Endodermal cell (in vitro differentiated cells): ENCODE measurements around the gene ADAMTS16. TPM values are rescaled to one million over a fixed set of nuclear protein-coding genes. Genes with fewer than 3 reads are reported as not detected.

ENCODE experiments used
- DNase-seq: peaks from one replicate; pipeline ENCODE4 v3.0.0-alpha.2; 2017
- H3K27ac ChIP-seq: 2 replicates; pipeline ENCODE4 v1.5.1; 2013; ENCODE audit warnings: mild to moderate bottlenecking, low read depth, low read length, moderate library complexity
- H3K27me3 ChIP-seq: 2 replicates; pipeline ENCODE4 v1.6.1; 2013; ENCODE audit warnings: mild to moderate bottlenecking, low read length, moderate library complexity; ENCODE audit not compliant: insufficient read depth, control insufficient read depth, poor library complexity, severe bottlenecking
- H3K36me3 ChIP-seq: 2 replicates; pipeline ENCODE4 v1.7.0; 2013; ENCODE audit warnings: mild to moderate bottlenecking, low read length, moderate library complexity; ENCODE audit not compliant: control insufficient read depth, insufficient read depth
- H3K4me1 ChIP-seq: one replicate; pipeline ENCODE4 v1.7.0; 2013; ENCODE audit warnings: low read length; ENCODE audit not compliant: control insufficient read depth, insufficient read depth
- H3K4me3 ChIP-seq: 2 replicates; pipeline ENCODE4 v1.5.1; 2013; ENCODE audit warnings: mild to moderate bottlenecking, low read length, moderate library complexity
- H3K9ac ChIP-seq: 2 replicates; pipeline ENCODE4 v1.6.1; 2013; ENCODE audit warnings: mild to moderate bottlenecking, low read length, moderate library complexity; ENCODE audit not compliant: poor library complexity, severe bottlenecking; ENCODE audit errors: extremely low read depth
- H3K9me3 ChIP-seq: 2 replicates; pipeline ENCODE4 v1.6.1; 2013; ENCODE audit warnings: mild to moderate bottlenecking, low read length, moderate library complexity; ENCODE audit not compliant: control insufficient read depth
- H3K27ac Mint-ChIP-seq: 2 replicates; pipeline ENCODE4 v1.8.0; 2020; ENCODE audit warnings: mixed read lengths
- H3K27me3 Mint-ChIP-seq: 2 replicates; pipeline ENCODE4 v1.8.0; 2021; ENCODE audit warnings: mild to moderate bottlenecking, mixed read lengths; ENCODE audit not compliant: insufficient read depth
- H3K36me3 Mint-ChIP-seq: 2 replicates; pipeline ENCODE4 v1.8.0; 2020; ENCODE audit warnings: low read depth, mixed read lengths
- H3K4me1 Mint-ChIP-seq: 2 replicates; pipeline ENCODE4 v1.8.0; 2020; ENCODE audit warnings: mixed read lengths
- H3K4me3 Mint-ChIP-seq: 2 replicates; pipeline ENCODE4 v1.8.0; 2020; ENCODE audit warnings: mild to moderate bottlenecking, moderate library complexity, mixed read lengths
- H3K9me3 Mint-ChIP-seq: 2 replicates; pipeline ENCODE4 v1.8.0; 2020; ENCODE audit warnings: mild to moderate bottlenecking, mixed read lengths
- CTCF ChIP-seq: fragments of 200-600 bp; sonication (generic); conservative IDR thresholded peaks from 2 replicates; pipeline ENCODE4 v1.5.0; 2021; ENCODE audit warnings: antibody characterized with exemption, mild to moderate bottlenecking
- WGBS, 2 experiments: methylation state at CpG; one replicate each; pipeline versions ENCODE4 v1.1.5 to v1.1.7; 2013; ENCODE audit warnings: missing lambda C conversion rate in 2 of 2, mixed read lengths in 1 of 2; ENCODE audit not compliant: insufficient coverage in 1 of 2, insufficient read length in 1 of 2; 5-methylcytosine and 5-hydroxymethylcytosine counted together
- total RNA-seq, 2 donors: library from RNA; stranded (reverse); fragmentation: NEBNext Ultra II Directional in 1 of 2; extraction: Animal tissue kit (Norgen Biotek cat#: 25700) in 1 of 2; gene quantifications; 2 replicates in 1 of 2; 3 replicates in 1 of 2; pipeline ENCODE4 v1.2.1, GENCODE V29; 2021

ADAMTS16 gene
- total RNA-seq, 2 donors from 2014 or later, result 0.77 to 7.4 TPM

- peak overlapping the region; percentile 25 for H3K27ac ChIP-seq
- Mint-ChIP-seq H3K4me1 (peaks cover 40% of the 10 kb centered on the region), H3K9me3 (peaks cover 9% of the 10 kb centered on the region), H3K27ac (peak overlapping the region; percentile 83), H3K27me3 (no peaks in the 10 kb centered on the region), H3K4me3 (no peak overlapping the region), H3K36me3 (no peaks in the 10 kb centered on the region)
- peaks cover 10% of the 10 kb centered on the region for H3K4me1 ChIP-seq
- H3K4me3 ChIP-seq, result peak overlapping the region; percentile 36
- H3K36me3 ChIP-seq, result no peaks in the 10 kb centered on the region
- 59 to 68% methylated on average over 2 to 3 of the region's 3 CpGs for WGBS, 2 experiments
- H3K9ac ChIP-seq, result no peak overlapping the region
- TF ChIP-seq CTCF, result no peak
- no peaks in the 10 kb centered on the region for H3K27me3 ChIP-seq
- peaks cover 7% of the 10 kb centered on the region for H3K9me3 ChIP-seq
- DNase-seq, result no peak
Observed at GRCh38 chr5:5314166-5314565, 174.0 kb downstream of the ADAMTS16 start.

GRCh38 chr5:5314626-5315025 is 174.5 kb downstream of the ADAMTS16 start:
- Histone ChIP-seq H3K9me3 (peaks cover 7% of the 10 kb centered on the region), H3K36me3 (no peaks in the 10 kb centered on the region), H3K27me3 (no peaks in the 10 kb centered on the region), H3K9ac (no peak overlapping the region), H3K4me3 (peak overlapping the region; percentile 36), H3K4me1 (peaks cover 10% of the 10 kb centered on the region), H3K27ac (no peak overlapping the region)
- Mint-ChIP-seq H3K27me3 (no peaks in the 10 kb centered on the region), H3K36me3 (no peaks in the 10 kb centered on the region), H3K9me3 (peaks cover 9% of the 10 kb centered on the region), H3K27ac (peak overlapping the region; percentile 32), H3K4me3 (no peak overlapping the region), H3K4me1 (peaks cover 40% of the 10 kb centered on the region)
- no peak for DNase-seq
- TF ChIP-seq CTCF, result no peak
- 88 to 100% methylated on average over 3 to 6 of the region's 6 CpGs for WGBS, 2 experiments

GRCh38 chr5:5315068-5315980 is 175.2 kb downstream of the ADAMTS16 start:
- Histone ChIP-seq H3K27me3 (no peaks in the 10 kb centered on the region), H3K4me3 (peak overlapping the region; percentile 36), H3K36me3 (no peaks in the 10 kb centered on the region), H3K4me1 (peaks cover 10% of the 10 kb centered on the region), H3K27ac (no peak overlapping the region), H3K9me3 (peaks cover 7% of the 10 kb centered on the region), H3K9ac (no peak overlapping the region)
- H3K36me3 Mint-ChIP-seq, result no peaks in the 10 kb centered on the region
- WGBS, 2 experiments, result 92 to 100% methylated on average over 5 to 12 of the region's 12 CpGs
- peaks cover 9% of the 10 kb centered on the region for H3K9me3 Mint-ChIP-seq
- no peak for TF ChIP-seq CTCF
- H3K27ac Mint-ChIP-seq, result peak overlapping the region; percentile 32
- H3K4me3 Mint-ChIP-seq, result no peak overlapping the region
- no peaks in the 10 kb centered on the region for H3K27me3 Mint-ChIP-seq
- peaks cover 40% of the 10 kb centered on the region for H3K4me1 Mint-ChIP-seq
- peak; percentile 52 for DNase-seq
